OCI-LY3 (cell line): Measurements from ENCODE around the gene GFOD1.

Experiments used
- H2AFZ ChIP-seq: fragments of 200-600, 300-600 bp; shearing (Covaris generic); 2 replicates; pipeline ENCODE4 v1.6.0; 2014; ENCODE audit warnings: antibody characterized with exemption, low read depth, low read length
- H3K27ac ChIP-seq: fragments of 200-600, 300-600 bp; sonication (generic); 2 replicates; pipeline ENCODE4 v1.5.1; 2014; ENCODE audit warnings: mild to moderate bottlenecking, low read length, moderate library complexity, mixed read lengths
- H3K27me3 ChIP-seq: fragments of 200-600, 300-600 bp; sonication (generic); 2 replicates; pipeline ENCODE4 v1.6.1; 2014; ENCODE audit warnings: low read depth, low read length, mixed read lengths
- H3K36me3 ChIP-seq: fragments of 200-600, 300-600 bp; sonication (generic); replicated peaks from 2 replicates; pipeline ENCODE3; 2014; ENCODE audit warnings: low read depth, low read length, mixed read lengths
- H3K4me1 ChIP-seq: fragments of 300-600, 200-600 bp; sonication (generic); 2 replicates; pipeline ENCODE4 v1.6.1; 2014; ENCODE audit warnings: low read length, mixed read lengths
- H3K4me2 ChIP-seq: fragments of 200-600, 300-600 bp; sonication (generic); 2 replicates; pipeline ENCODE4 v1.6.1; 2014; ENCODE audit warnings: low read length, mixed read lengths
- H3K4me3 ChIP-seq: fragments of 300-600, 200-600 bp; sonication (generic); 2 replicates; pipeline ENCODE4 v1.5.1; 2014; ENCODE audit warnings: antibody characterized with exemption, mild to moderate bottlenecking, low read length, moderate library complexity
- H3K79me2 ChIP-seq: fragments of 300-600, 200-600 bp; shearing (Covaris generic); 2 replicates; pipeline ENCODE4 v1.6.1; 2014; ENCODE audit warnings: mild to moderate bottlenecking, low read length, mixed read lengths
- H3K9ac ChIP-seq: fragments of 300-600, 200-600 bp; shearing (Covaris generic); 2 replicates; pipeline ENCODE4 v1.6.0; 2014; ENCODE audit warnings: mild to moderate bottlenecking, low read length, moderate library complexity
- H3K9me3 ChIP-seq: fragments of 200-600, 300-600 bp; shearing (Covaris generic); 2 replicates; pipeline ENCODE4 v1.6.1; 2014; ENCODE audit warnings: low read length, mixed read lengths; ENCODE audit not compliant: insufficient read depth
- H4K20me1 ChIP-seq: fragments of 200-600, 300-600 bp; sonication (generic); 2 replicates; pipeline ENCODE4 v1.6.1; 2016; ENCODE audit warnings: low read length, mixed read lengths; ENCODE audit not compliant: insufficient read depth
- EZH2phosphoT487 ChIP-seq: fragments of 200-600 bp; shearing (Covaris generic); IDR thresholded peaks from 2 replicates; pipeline ENCODE4 v1.6.1; 2018; ENCODE audit warnings: antibody characterized with exemption, mixed run types, low read depth
- TF ChIP-seq, protein P1 (sequence below): fragments of 200-600, 300-600 bp; sonication (generic); IDR thresholded peaks from 2 replicates; pipeline ENCODE4 v1.5.1; 2014; ENCODE audit warnings: antibody characterized with exemption, low read length, low read depth

The GFOD1 gene

GRCh38 chr6:13349811-13350506, 137.4 kb downstream of the GFOD1 start:
- TF ChIP-seq, protein P1, sequence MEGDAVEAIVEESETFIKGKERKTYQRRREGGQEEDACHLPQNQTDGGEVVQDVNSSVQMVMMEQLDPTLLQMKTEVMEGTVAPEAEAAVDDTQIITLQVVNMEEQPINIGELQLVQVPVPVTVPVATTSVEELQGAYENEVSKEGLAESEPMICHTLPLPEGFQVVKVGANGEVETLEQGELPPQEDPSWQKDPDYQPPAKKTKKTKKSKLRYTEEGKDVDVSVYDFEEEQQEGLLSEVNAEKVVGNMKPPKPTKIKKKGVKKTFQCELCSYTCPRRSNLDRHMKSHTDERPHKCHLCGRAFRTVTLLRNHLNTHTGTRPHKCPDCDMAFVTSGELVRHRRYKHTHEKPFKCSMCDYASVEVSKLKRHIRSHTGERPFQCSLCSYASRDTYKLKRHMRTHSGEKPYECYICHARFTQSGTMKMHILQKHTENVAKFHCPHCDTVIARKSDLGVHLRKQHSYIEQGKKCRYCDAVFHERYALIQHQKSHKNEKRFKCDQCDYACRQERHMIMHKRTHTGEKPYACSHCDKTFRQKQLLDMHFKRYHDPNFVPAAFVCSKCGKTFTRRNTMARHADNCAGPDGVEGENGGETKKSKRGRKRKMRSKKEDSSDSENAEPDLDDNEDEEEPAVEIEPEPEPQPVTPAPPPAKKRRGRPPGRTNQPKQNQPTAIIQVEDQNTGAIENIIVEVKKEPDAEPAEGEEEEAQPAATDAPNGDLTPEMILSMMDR = no peak
- no peak for TF ChIP-seq EZH2phosphoT487
- H2AFZ ChIP-seq = no peak overlapping the region
- no peak overlapping the region for H3K27ac ChIP-seq
- H3K9ac ChIP-seq = no peak overlapping the region
- no peaks in the 10 kb centered on the region for H3K79me2 ChIP-seq
- no peaks in the 10 kb centered on the region for H3K9me3 ChIP-seq
- H3K4me2 ChIP-seq = no peak overlapping the region
- H3K4me3 ChIP-seq = no peak overlapping the region
- peaks cover 5% of the 10 kb centered on the region for H3K4me1 ChIP-seq
- no peaks in the 10 kb centered on the region for H3K36me3 ChIP-seq
- H3K27me3 ChIP-seq = 0 out of 2 replicates have a peak, but pooled peaks cover 6% of the 10 kb centered on the region
- H4K20me1 ChIP-seq = no peaks in the 10 kb centered on the region

DNA sequence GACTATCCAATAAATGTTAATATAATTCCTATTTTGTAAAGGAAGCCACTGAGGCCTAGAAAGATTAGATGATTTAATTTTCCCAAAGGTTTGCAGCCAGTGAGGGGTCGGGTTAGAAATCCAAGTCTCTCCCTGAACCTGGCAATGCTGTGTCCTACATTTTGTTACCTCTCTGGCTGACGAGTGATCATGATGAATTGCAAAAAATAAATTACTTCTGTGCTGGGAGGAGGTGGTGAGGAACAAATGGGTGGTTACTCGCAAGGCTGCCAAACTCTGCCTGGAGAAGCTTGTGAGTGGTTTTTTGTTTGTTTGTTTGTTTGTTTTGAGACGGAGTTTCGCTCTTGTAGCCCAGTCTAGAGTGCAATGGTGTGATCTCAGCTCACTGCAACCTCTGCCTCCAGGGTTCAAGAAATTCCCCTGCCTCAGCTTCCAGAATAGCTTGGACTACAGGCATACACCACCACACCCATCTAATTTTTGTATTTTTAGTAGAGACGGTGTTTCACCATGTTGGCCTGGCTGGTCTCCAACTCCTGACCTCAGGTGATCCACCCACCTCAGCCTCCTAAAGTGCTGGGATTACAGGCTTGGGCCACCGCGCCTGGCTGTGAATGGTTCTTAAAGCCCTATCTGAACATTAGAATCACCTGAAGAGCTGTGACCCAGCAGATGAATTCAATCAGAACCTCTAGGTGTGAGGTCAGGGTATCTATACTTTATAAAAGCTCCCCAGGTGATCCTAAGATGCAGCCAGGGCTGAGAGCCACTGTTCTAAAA, 138.9 kb downstream of the GFOD1 start:
- Histone ChIP-seq H3K9ac (no peak overlapping the region), H3K4me3 (no peak overlapping the region), H3K36me3 (no peaks in the 10 kb centered on the region), H2AFZ (no peak overlapping the region), H4K20me1 (no peaks in the 10 kb centered on the region), H3K4me2 (no peak overlapping the region), H3K27me3 (0 out of 2 replicates have a peak, but pooled peaks cover 2% of the 10 kb centered on the region), H3K9me3 (no peaks in the 10 kb centered on the region), H3K79me2 (no peaks in the 10 kb centered on the region), H3K27ac (no peak overlapping the region), H3K4me1 (no peaks in the 10 kb centered on the region)
- no peak for TF ChIP-seq EZH2phosphoT487
- TF ChIP-seq, protein P1 = no peak

DNA sequence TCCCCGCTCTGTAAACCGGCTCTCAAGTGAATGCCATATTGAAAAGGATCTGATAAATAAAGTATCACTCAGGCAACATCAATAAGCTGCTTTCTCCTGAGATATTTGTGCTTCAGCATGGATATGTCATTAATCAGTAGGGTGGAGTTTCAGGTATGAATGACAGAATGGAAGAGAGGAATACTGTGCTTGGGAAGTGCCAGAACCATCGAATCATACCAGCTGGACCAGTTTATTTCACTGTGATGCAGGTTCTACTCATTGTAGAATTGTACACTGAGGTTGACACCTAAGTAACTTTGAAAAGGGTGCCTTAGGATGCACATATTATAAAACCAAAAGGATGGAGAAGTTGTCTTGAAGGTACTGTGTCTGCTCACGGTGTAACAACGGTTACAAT, 141.2 kb downstream of the GFOD1 start:
- Histone ChIP-seq H3K4me1 (no peaks in the 10 kb centered on the region), H3K27me3 (0 out of 2 replicates have a peak, but pooled peaks cover 2% of the 10 kb centered on the region), H3K9ac (no peak overlapping the region), H3K4me3 (no peak overlapping the region), H3K36me3 (no peaks in the 10 kb centered on the region), H4K20me1 (no peaks in the 10 kb centered on the region), H3K4me2 (no peak overlapping the region), H2AFZ (no peak overlapping the region), H3K9me3 (no peaks in the 10 kb centered on the region), H3K27ac (no peak overlapping the region), H3K79me2 (no peaks in the 10 kb centered on the region)
- TF ChIP-seq, protein P1 = no peak
- TF ChIP-seq EZH2phosphoT487 = no peak

DNA sequence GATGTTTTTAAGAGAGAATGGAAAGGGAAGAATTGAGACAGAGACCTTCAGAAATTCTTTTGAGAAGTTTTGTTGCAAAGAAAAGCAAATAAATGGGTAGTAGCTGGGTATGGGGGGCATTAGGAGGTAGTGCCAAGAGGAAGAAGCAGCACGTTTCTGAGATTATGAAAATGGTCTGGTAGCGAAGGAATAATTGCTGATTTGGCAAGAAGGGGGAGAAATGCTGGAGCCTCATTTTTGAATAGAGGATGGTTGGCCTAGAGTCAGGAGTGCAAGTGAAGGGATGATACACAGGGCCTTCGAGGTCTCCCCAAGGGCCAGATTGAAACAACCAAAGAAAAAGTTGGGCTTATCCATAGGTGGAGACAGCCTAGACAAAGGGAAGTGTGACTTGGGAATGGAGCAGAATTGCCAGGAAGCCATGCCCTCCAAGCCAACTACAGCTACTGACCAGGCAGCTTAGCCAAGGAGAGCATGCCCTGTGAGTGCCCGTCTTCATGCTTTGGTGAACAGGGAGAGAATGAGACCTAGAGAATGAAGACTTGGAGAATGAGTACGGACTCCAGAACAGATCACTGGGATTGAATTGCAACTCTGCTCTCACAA, 144.9 kb downstream of the GFOD1 start:
- Histone ChIP-seq H3K4me2 (no peak overlapping the region), H3K4me3 (no peak overlapping the region), H3K9me3 (no peaks in the 10 kb centered on the region), H4K20me1 (no peaks in the 10 kb centered on the region), H3K27ac (no peak overlapping the region), H3K4me1 (no peaks in the 10 kb centered on the region), H3K9ac (no peak overlapping the region), H3K79me2 (no peaks in the 10 kb centered on the region), H2AFZ (no peak overlapping the region), H3K27me3 (0 out of 2 replicates have a peak, but pooled peaks cover 4% of the 10 kb centered on the region), H3K36me3 (no peaks in the 10 kb centered on the region)
- TF ChIP-seq, protein P1 = no peak
- TF ChIP-seq EZH2phosphoT487 = no peak
